ENCODE measurements around the gene INSIG1. TPM values are rescaled to one million over a fixed set of nuclear protein-coding genes. Genes with fewer than 3 reads are reported as not detected.

INSIG1 gene
- total RNA-seq, 1 experiment from 2014 or later: 54.7 TPM

- RAD21 ChIA-PET (ENCODE audit: low non-redundant PET in 1 of 2, low total read pairs in 2 of 2, uncharacterized antibody in 2 of 2, unreplicated experiment in 2 of 2): no interaction called here
- Histone ChIP-seq H3K27ac (ENCODE audit: low read depth, low read length) (no peak overlapping the region), H3K27me3 (ENCODE audit: insufficient read depth, low read length) (peaks cover 23% of the 10 kb centered on the region; the same call in 1 of the 2 replicates), H3K4me3 (replicated peaks in 1 of 2; ENCODE audit: low read depth in 1 of 2, low read length in 2 of 2) (no peak overlapping the region), H3K79me2 (ENCODE audit: insufficient read depth, low read length) (no peaks in the 10 kb centered on the region), H3K4me1 (ENCODE audit: control insufficient read depth in 1 of 2, insufficient read depth in 2 of 2, low read length in 2 of 2) (peaks cover 0 to 19% of the 10 kb centered on the region in 2 experiments; a peak in 2 of 4 replicates), H3K9me3 (ENCODE audit: control insufficient read depth in 1 of 2, insufficient read depth in 1 of 2, low read depth in 1 of 2, low read length in 2 of 2) (no peaks in the 10 kb centered on the region), H3K9me2 (ENCODE audit: insufficient read depth) (no peaks in the 10 kb centered on the region), H3K4me2 (ENCODE audit: low read length) (no peak overlapping the region), H2AFZ (ENCODE audit: low read depth, low read length, poor library complexity, severe bottlenecking) (no peak overlapping the region), H3K9ac (ENCODE audit: low read length) (no peak overlapping the region), H4K20me1 (ENCODE audit: insufficient read depth) (no peaks in the 10 kb centered on the region), H3K36me3 (ENCODE audit: control insufficient read depth in 1 of 2, insufficient read depth in 2 of 2, low read length in 2 of 2) (no peaks in the 10 kb centered on the region)
- POLR2A ChIA-PET: no interaction called here
- intact Hi-C loops (cut with micrococcal nuclease): no loop called here
- no peak for DNase-seq (ENCODE audit: low read depth, low spot score)
- no peak for ATAC-seq
- CTCF ChIA-PET: no interaction called here
- BruUV-seq (replicated peaks): no TSS peak
- TF ChIP-seq, protein P1, sequence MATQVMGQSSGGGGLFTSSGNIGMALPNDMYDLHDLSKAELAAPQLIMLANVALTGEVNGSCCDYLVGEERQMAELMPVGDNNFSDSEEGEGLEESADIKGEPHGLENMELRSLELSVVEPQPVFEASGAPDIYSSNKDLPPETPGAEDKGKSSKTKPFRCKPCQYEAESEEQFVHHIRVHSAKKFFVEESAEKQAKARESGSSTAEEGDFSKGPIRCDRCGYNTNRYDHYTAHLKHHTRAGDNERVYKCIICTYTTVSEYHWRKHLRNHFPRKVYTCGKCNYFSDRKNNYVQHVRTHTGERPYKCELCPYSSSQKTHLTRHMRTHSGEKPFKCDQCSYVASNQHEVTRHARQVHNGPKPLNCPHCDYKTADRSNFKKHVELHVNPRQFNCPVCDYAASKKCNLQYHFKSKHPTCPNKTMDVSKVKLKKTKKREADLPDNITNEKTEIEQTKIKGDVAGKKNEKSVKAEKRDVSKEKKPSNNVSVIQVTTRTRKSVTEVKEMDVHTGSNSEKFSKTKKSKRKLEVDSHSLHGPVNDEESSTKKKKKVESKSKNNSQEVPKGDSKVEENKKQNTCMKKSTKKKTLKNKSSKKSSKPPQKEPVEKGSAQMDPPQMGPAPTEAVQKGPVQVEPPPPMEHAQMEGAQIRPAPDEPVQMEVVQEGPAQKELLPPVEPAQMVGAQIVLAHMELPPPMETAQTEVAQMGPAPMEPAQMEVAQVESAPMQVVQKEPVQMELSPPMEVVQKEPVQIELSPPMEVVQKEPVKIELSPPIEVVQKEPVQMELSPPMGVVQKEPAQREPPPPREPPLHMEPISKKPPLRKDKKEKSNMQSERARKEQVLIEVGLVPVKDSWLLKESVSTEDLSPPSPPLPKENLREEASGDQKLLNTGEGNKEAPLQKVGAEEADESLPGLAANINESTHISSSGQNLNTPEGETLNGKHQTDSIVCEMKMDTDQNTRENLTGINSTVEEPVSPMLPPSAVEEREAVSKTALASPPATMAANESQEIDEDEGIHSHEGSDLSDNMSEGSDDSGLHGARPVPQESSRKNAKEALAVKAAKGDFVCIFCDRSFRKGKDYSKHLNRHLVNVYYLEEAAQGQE (IDR thresholded peaks at IDR 0.05; ENCODE audit: low read depth): no peak
- TF ChIP-seq EGR1 (IDR thresholded peaks at IDR 0.05; ENCODE audit: low read depth): no peak
- TF ChIP-seq SRF (IDR thresholded peaks at IDR 0.05; ENCODE audit: low read depth): no peak
- no peak for TF ChIP-seq SIN3A (IDR thresholded peaks at IDR 0.05; ENCODE audit: low read depth)
Measured at GRCh38 chr7:155274633-155275355, 22.9 kb upstream of the INSIG1 start.

All from HCT116 (cell line).